Germinal center (tissue), 1 donor: ENCODE measurements around the gene SLFN12L.
A peak's percentile ranks its signal among the peaks of the same experiment; 100 is the strongest.
"Not testable (repeated sequence)": the region's sequence is repeated elsewhere in the genome, so short reads cannot be mapped to it uniquely, and the experiment has no call there.

Experiments
- DNase-seq: peaks from one replicate; pipeline ENCODE4 v3.0.0; 2012; ENCODE audit warnings: mixed read lengths, low spot score

Gene SLFN12L

DNA sequence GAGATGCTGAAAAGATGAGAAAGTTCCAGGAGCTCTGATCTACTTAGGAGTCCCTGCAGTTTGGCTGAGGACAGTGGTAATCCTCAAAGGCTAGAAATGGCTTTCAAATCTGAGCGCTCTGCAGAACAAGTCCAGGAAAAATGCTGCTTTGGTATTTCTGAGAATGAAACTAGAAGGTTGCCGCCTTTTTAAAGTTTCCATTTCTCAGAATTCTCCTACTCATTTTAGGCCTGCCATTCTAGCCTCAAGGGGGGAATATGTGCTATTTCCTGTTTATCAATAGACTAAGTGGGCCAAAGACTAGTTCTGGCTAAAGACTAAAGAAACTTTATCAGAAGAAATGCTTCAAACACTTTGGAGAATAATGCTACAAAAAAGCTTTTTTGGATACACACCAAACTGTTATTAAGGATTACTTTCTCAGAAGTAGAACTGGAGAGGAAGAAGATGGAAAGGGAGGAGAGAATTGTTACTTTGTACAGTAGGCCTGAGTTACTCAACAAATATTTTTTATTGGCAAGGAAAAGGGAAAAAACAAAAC is at the start of gene SLFN12L:
TSS of gene SLFN12L (minus strand) at position 78 of the 541 bp plus-strand sequence. CDS start 15,314 bp downstream, outside the sequence.
- no peak for DNase-seq

GRCh38 chr17:35586569-35587073 is 49.1 kb upstream of the SLFN12L start:
- DNase-seq = no peak

DNA sequence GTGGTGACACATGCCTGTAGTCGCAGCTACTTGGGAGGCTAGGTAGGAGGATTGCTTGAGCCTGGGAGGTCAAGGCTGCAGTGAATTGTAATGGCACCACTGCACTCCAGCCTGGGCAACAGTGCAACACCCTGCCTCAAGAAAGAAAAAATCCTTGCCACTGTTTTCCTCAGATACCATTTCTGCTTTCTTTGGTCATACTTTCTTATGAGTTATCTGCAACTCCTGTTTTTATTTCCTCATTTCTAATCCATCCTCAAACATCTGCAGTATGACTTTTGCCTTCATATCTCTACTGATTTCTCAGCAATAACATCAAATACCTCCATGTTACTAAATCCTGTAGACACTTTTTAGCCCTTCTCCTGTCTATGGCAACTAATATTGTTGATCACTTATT is 46.6 kb upstream of the SLFN12L start:
- DNase-seq = no peak

- DNase-seq = no peak
Observed at GRCh38 chr17:35578929-35579432, 41.5 kb upstream of the SLFN12L start.

GRCh38 chr17:35578197-35578928 is 40.9 kb upstream of the SLFN12L start, which contains the start of gene PEX12:
Gene PEX12 (minus strand): TSS chr17:35578571. CDS start chr17:35578021, 550 bp downstream.
- peak; percentile 90 for DNase-seq

GRCh38 chr17:35577830-35578196 is 40.3 kb upstream of the SLFN12L start:
- DNase-seq = peak; percentile 11

GRCh38 chr17:35575759-35576158 is 38.3 kb upstream of the SLFN12L start:
- no peak for DNase-seq

DNA sequence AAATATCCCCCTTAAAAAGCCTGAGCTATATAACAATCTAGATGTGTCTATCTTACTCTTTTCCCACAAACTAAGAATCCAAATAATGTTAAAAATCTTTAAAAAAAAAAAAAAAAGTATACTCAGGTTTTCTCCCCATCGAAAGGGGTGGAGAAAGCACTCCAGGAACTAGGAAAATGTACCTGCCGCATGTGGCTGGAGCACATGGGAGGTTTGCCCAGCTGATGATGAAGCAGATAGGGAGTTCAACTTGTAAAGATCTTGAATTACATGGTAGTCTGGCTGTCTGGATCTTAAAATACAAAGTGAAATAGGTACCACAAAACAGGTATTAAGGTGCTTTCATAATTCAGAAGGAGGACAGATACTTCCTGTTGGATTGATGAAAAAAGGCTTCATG is 31.9 kb upstream of the SLFN12L start:
- DNase-seq = no peak

DNA sequence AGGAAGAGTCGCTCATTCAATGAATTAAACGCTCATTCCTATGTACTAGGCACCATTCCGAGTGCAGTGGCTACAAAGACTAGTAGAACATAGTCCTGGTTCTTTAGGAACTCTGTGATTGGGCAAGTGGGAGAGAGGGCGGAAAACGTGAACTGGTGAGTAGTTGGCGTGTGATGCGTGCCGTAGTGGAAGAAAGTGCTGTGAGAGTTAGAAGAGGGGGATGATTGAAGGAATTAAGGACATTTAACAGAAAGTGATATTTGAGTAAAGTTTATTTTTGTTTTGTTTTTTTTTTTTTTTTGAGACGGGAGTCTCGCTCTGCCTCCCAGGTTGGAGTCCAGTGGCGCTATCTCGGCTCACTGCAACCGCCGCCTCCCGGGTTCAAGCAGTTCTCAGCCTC is 31.1 kb upstream of the SLFN12L start:
- no peak for DNase-seq

- no peak for DNase-seq
Observed at GRCh38 chr17:35566968-35567367, 29.5 kb upstream of the SLFN12L start.

GRCh38 chr17:35563181-35563580 is 25.7 kb upstream of the SLFN12L start:
- DNase-seq = not testable (repeated sequence)

- DNase-seq = no peak
Observed at GRCh38 chr17:35560703-35561102, 23.2 kb upstream of the SLFN12L start, which contains the start of gene SLFN14. Gene SLFN14 (minus strand): TSS chr17:35560819. CDS start chr17:35558062, 2,757 bp downstream.

GRCh38 chr17:35559495-35560210 is 22.2 kb upstream of the SLFN12L start:
- no peak for DNase-seq

DNA sequence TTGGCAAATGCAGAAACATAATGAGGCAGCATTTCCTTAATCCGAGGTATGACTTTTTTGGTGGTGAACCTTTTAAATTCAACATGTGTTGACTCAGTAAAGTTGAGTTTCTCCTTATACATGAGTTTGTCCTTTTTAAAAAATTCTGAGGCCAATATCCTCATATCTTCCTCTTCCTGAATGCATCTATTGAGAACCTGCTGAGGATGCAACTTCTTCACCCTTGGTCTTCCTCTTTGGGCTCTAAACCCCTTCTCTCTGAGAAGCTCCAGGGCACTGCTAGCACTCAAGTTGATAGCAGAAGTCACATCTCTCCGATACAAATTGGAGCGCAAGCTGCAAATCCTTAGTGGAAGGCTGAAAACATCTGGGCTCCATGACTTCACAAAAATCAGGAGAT is 19.9 kb upstream of the SLFN12L start:
- DNase-seq = no peak

DNA sequence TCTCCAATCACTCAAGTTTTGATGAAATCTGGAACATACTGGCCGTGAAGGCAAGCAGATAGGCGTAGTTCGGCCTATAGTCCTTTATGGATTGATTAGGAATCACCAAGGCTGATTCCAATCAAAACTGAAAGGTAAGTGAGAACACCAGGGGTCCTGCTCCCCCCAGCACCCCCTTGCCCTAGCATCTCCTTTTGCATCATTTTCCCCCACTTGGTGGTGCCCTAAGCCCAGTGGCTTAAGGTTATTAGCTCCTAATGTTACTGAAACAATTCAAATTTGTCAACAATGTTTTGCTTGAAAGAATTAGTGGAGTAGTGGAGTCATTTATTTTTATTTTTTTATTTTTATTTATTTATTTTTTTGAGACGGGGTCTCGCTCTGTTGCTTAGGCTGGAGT is 18.2 kb upstream of the SLFN12L start:
- no peak for DNase-seq

DNA sequence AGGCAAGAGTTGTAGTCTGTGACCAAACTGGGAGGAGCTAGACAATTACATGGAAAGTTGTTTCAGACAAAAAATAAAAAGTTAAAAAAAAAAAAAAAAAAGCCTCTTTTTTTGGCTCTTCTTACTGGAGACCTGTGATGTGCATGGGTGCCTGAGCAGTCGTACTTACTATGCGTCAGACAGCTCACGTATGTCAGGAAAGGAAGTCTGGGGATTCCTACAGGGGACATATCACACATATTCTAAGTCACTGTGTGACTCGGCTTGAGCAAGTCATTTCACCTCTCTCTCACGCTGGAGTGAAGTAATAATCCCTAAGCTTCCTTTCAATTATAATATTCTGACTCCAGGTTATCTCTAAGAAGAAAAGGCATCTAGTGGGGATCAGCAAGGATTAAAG is 17.2 kb upstream of the SLFN12L start:
- no peak for DNase-seq

GRCh38 chr17:35553310-35553709 is 15.8 kb upstream of the SLFN12L start:
- no peak for DNase-seq

- no peak for DNase-seq
Observed at GRCh38 chr17:35548978-35549377, 11.5 kb upstream of the SLFN12L start.

GRCh38 chr17:35548208-35548810 is 10.8 kb upstream of the SLFN12L start:
- no peak for DNase-seq

DNA sequence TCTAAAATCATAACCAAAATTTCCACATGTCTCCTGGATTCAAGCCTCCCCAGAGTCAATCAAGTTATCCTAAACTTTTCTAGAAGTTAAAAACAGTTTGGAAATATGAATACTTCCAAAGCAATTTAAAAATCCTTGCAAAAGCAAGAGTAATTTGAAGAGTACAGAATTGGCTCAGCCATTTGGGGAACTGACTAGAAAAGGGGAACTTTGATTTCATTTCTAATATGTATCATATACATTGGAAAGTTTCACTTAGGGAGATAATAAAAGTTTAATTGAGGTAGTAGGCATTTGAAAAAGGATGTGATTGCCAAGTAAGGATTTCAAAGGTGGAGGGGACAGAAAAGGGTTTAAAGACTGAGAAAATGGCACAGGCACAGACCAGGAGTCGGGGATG is 9.0 kb upstream of the SLFN12L start:
- DNase-seq = no peak

GRCh38 chr17:35545150-35545549 is 7.7 kb upstream of the SLFN12L start:
- DNase-seq = no peak

DNA sequence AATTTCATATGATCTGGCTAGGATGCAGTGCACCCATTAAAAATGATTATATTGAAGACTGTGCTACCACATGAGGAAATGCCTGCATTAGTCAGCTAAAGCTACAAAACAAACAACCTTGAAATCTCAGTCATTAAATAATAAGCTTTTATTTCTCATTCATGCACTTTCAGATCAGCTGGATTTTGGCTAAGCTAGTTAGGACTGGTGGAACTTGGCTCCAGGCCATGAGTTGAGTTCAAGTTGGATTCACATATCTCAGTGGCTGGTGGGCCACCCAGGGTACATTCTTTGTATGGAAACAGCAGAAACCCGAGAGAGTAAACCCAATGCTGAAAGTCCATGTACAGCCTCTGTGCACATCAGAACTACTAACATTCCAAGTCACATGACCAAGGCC is 6.4 kb upstream of the SLFN12L start:
- DNase-seq = no peak
